ENCODE data around the gene ASTN1.
"Not testable (repeated sequence)": the region's sequence is repeated elsewhere in the genome, so short reads cannot be mapped to it uniquely, and the experiment has no call there.

ASTN1 gene

GRCh38 chr1:177106614-177107365 lies 57.7 kb downstream of the ASTN1 start:
- no peak for DNase-seq (ENCODE audit: low read depth in 2 of 2)

- DNase-seq (ENCODE audit: low read depth in 2 of 2): no peak
Measured at GRCh38 chr1:177106196-177106595, 58.3 kb downstream of the ASTN1 start.

- DNase-seq (ENCODE audit: low read depth in 2 of 2): no peak
Measured at GRCh38 chr1:177103005-177103852, 61.3 kb downstream of the ASTN1 start.

GRCh38 chr1:177092001-177092400 lies 72.5 kb downstream of the ASTN1 start:
- DNase-seq (ENCODE audit: low read depth in 2 of 2): no peak

GRCh38 chr1:177091040-177091439 lies 73.5 kb downstream of the ASTN1 start:
- no peak for DNase-seq (ENCODE audit: low read depth in 2 of 2)

GRCh38 chr1:177088966-177089365 lies 75.5 kb downstream of the ASTN1 start:
- no peak for DNase-seq (ENCODE audit: low read depth in 2 of 2)

GRCh38 chr1:177082855-177083693 lies 81.4 kb downstream of the ASTN1 start:
- DNase-seq (ENCODE audit: low read depth in 2 of 2): no peak

- no peak for DNase-seq (ENCODE audit: low read depth in 2 of 2)
Measured at GRCh38 chr1:177080564-177080963, 83.9 kb downstream of the ASTN1 start.

- DNase-seq (ENCODE audit: low read depth in 2 of 2): no peak
Measured at GRCh38 chr1:177077734-177078499, 86.6 kb downstream of the ASTN1 start.

GRCh38 chr1:177077006-177077405 lies 87.5 kb downstream of the ASTN1 start:
- DNase-seq (ENCODE audit: low read depth in 2 of 2): no peak

GRCh38 chr1:177074811-177075210 lies 89.7 kb downstream of the ASTN1 start:
- DNase-seq (ENCODE audit: low read depth in 2 of 2): not testable (repeated sequence)

GRCh38 chr1:177069490-177069889 lies 95.0 kb downstream of the ASTN1 start:
- DNase-seq (ENCODE audit: low read depth in 2 of 2): no peak

- no peak for DNase-seq (ENCODE audit: low read depth in 2 of 2)
Measured at GRCh38 chr1:177067752-177068410, 96.6 kb downstream of the ASTN1 start.

GRCh38 chr1:177065430-177065829 lies 99.1 kb downstream of the ASTN1 start:
- no peak for DNase-seq (ENCODE audit: low read depth in 2 of 2)

- no peak for DNase-seq (ENCODE audit: low read depth in 2 of 2)
Measured at GRCh38 chr1:177063648-177064047, 100.9 kb downstream of the ASTN1 start.

- no peak for DNase-seq (ENCODE audit: low read depth in 2 of 2)
Measured at GRCh38 chr1:177054542-177054941, 110.0 kb downstream of the ASTN1 start.

GRCh38 chr1:177053648-177054047 lies 110.9 kb downstream of the ASTN1 start:
- DNase-seq (ENCODE audit: low read depth in 2 of 2): no peak

GRCh38 chr1:177048314-177049069 lies 116.0 kb downstream of the ASTN1 start:
- DNase-seq (ENCODE audit: low read depth in 2 of 2): no peak

GRCh38 chr1:177045151-177045550 lies 119.4 kb downstream of the ASTN1 start:
- no peak for DNase-seq (ENCODE audit: low read depth in 2 of 2)

- DNase-seq (ENCODE audit: low read depth in 2 of 2): no peak
Measured at GRCh38 chr1:177044390-177044789, 120.1 kb downstream of the ASTN1 start.
